HUES64 (cell line): ENCODE results near the gene SKAP2.
"Not testable (repeated sequence)": the region's sequence is repeated elsewhere in the genome, so short reads cannot be mapped to it uniquely, and the experiment has no call there.

Experiments used
- H3K27ac ChIP-seq: 2 replicates; pipeline ENCODE4 v1.7.0; 2013; ENCODE audit warnings: low read depth, low read length, inconsistent platforms
- H3K27me3 ChIP-seq: 2 replicates; pipeline ENCODE4 v1.6.1; 2013; ENCODE audit warnings: mild to moderate bottlenecking, low read length; ENCODE audit not compliant: insufficient read depth
- H3K36me3 ChIP-seq: 2 replicates; pipeline ENCODE4 v1.6.1; 2013; ENCODE audit warnings: mild to moderate bottlenecking, low read length; ENCODE audit not compliant: insufficient read depth
- H3K4me1 ChIP-seq: 2 replicates; pipeline ENCODE4 v1.6.1; 2013; ENCODE audit warnings: mild to moderate bottlenecking, low read length, moderate library complexity; ENCODE audit not compliant: insufficient read depth
- H3K4me3 ChIP-seq: 2 replicates; pipeline ENCODE4 v1.5.1; 2013; ENCODE audit warnings: mild to moderate bottlenecking, low read length, moderate library complexity
- H3K9ac ChIP-seq: 2 replicates; pipeline ENCODE4 v1.6.1; 2013; ENCODE audit warnings: mild to moderate bottlenecking, low read depth, low read length
- H3K9me3 ChIP-seq: 2 replicates; pipeline ENCODE4 v1.6.1; 2013; ENCODE audit warnings: low read depth, low read length; ENCODE audit not compliant: insufficient read depth
- WGBS: fragments of 150-250, 120-280 bp; methylation state at CpG from one replicate; pipeline ENCODE4 v1.1.7; 2013; ENCODE audit warnings: missing lambda C conversion rate; 5-methylcytosine and 5-hydroxymethylcytosine counted together

Gene SKAP2

DNA sequence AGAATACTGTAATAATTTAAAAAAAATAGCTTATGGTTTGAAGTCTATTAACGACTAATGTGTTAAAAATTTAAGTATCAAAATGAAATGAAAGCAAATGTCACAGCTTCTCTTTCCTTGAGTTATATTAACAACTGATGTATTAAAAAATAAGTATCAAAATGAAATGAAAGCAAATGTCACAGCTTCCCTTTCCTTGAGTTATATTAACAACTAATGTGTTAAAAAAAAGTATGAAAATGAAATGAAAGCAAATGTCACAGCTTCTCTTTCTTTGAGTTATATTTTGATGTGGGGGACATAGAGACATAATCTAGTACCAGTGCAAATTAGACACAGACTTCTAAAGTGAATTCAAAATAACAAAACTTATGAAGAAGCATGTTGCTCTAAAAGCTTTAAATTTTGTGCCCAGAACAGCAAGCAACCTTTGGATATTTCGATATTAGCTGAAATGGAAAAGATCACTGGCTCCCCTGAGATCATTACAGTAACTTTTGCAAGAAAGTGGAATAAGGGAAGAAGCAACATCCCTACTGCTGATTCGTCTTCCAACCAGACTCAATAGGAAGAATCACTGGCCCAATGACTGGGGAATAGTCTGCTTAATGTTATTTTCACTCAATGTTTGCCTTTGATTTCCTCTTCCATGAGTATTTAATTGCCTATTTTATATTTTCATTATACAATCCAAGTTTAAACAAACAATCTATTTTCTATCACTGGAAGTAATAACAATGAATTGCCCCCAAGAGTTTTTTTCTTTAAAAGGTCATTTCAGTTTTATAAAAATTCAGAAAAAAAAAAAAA lies 8.0 kb downstream of the SKAP2 start:
- Histone ChIP-seq H3K4me1 (peaks cover 17% of the 10 kb centered on the region), H3K36me3 (no peaks in the 10 kb centered on the region), H3K9me3 (no peaks in the 10 kb centered on the region), H3K4me3 (no peak overlapping the region), H3K9ac (no peak overlapping the region), H3K27ac (no peak overlapping the region), H3K27me3 (peaks cover 97% of the 10 kb centered on the region)
- WGBS = 69% methylated on average over 2 of the region's 3 CpGs

GRCh38 chr7:26854876-26855855 lies 9.2 kb downstream of the SKAP2 start:
- Histone ChIP-seq H3K36me3 (no peaks in the 10 kb centered on the region), H3K9ac (no peak overlapping the region), H3K9me3 (no peaks in the 10 kb centered on the region), H3K4me1 (peaks cover 17% of the 10 kb centered on the region), H3K27ac (no peak overlapping the region), H3K27me3 (peaks cover 85% of the 10 kb centered on the region), H3K4me3 (no peak overlapping the region)
- WGBS = 100% methylated on average over 1 of the region's 1 CpG

- peaks cover 73% of the 10 kb centered on the region for H3K27me3 ChIP-seq
- H3K4me1 ChIP-seq = peaks cover 17% of the 10 kb centered on the region
- no peak overlapping the region for H3K9ac ChIP-seq
- H3K27ac ChIP-seq = no peak overlapping the region
- WGBS = 61% methylated on average over 3 of the region's 4 CpGs
- H3K4me3 ChIP-seq = no peak overlapping the region
- no peaks in the 10 kb centered on the region for H3K9me3 ChIP-seq
- H3K36me3 ChIP-seq = no peaks in the 10 kb centered on the region
These were observed 10.5 kb downstream of the SKAP2 start for GRCh38 chr7:26853788-26854393.

- H3K9me3 ChIP-seq = no peaks in the 10 kb centered on the region
- H3K27me3 ChIP-seq = peaks cover 39% of the 10 kb centered on the region
- 90% methylated on average over 7 of the region's 8 CpGs for WGBS
- H3K9ac ChIP-seq = no peak overlapping the region
- H3K27ac ChIP-seq = no peak overlapping the region
- no peaks in the 10 kb centered on the region for H3K36me3 ChIP-seq
- H3K4me3 ChIP-seq = no peak overlapping the region
- no peaks in the 10 kb centered on the region for H3K4me1 ChIP-seq
These were observed 14.2 kb downstream of the SKAP2 start for GRCh38 chr7:26850193-26850651.

DNA sequence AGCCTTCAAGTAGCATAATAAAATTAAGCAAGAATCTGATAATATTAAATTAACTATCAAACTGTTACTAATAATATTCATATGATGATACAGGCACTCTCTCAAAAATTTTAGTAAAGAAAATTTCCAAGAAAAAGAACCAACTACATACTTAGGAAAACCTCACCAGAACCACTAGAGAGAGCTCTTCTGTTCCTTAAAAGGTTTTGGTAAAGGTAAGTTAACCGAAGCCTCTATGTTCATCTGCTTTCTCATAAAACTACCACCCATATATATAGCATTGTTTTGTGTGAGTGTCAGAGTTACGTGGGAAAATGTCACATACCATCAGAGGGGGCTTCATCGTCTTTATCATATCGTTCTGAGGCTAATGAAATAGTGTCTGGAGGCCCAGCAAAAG lies 20.7 kb downstream of the SKAP2 start:
- no peaks in the 10 kb centered on the region for H3K4me1 ChIP-seq

GRCh38 chr7:26842897-26843296 lies 21.5 kb downstream of the SKAP2 start:
- no peaks in the 10 kb centered on the region for H3K36me3 ChIP-seq
- H3K27me3 ChIP-seq = no peaks in the 10 kb centered on the region; the same call in 1 of the 2 replicates
- no peaks in the 10 kb centered on the region for H3K4me1 ChIP-seq
- H3K27ac ChIP-seq = no peak overlapping the region
- no peak overlapping the region for H3K4me3 ChIP-seq
- WGBS = no CpG with 5 or more reads among the region's 2 CpGs
- H3K9ac ChIP-seq = no peak overlapping the region
- no peaks in the 10 kb centered on the region for H3K9me3 ChIP-seq

More for the DNA sequence above, 20.7 kb downstream of the SKAP2 start:
- H3K9ac ChIP-seq = no peak overlapping the region
- H3K9me3 ChIP-seq = no peaks in the 10 kb centered on the region
- H3K27ac ChIP-seq = no peak overlapping the region
- peaks cover 1% of the 10 kb centered on the region for H3K27me3 ChIP-seq
- no peak overlapping the region for H3K4me3 ChIP-seq
- H3K36me3 ChIP-seq = no peaks in the 10 kb centered on the region
- 52% methylated on average over 3 of the region's 4 CpGs for WGBS

GRCh38 chr7:26841003-26841739 lies 23.2 kb downstream of the SKAP2 start:
- WGBS = 94% methylated on average over 3 of the region's 4 CpGs
- Histone ChIP-seq H3K9me3 (no peaks in the 10 kb centered on the region), H3K9ac (no peak overlapping the region), H3K36me3 (no peaks in the 10 kb centered on the region), H3K4me1 (no peaks in the 10 kb centered on the region), H3K27me3 (no peaks in the 10 kb centered on the region; the same call in 1 of the 2 replicates), H3K27ac (no peak overlapping the region), H3K4me3 (no peak overlapping the region)

DNA sequence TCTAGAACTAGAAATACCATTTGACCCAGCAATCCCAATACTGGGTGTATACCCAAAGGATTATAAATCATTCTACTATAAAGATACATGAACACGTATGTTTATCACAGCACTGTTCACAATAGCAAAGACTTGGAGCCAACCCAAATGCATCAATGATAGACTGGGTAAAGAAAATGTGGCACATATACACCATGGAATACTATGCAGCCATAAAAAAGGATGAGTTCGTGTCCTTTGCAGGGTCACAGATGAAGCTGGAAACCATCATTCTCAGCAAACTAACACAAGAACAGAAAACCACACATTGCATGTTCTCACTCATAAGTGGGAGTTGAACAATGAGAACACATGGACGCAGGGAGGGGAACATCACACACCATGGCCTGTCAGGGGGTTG lies 27.6 kb downstream of the SKAP2 start:
- not testable (repeated sequence) for H3K27ac ChIP-seq, H3K9me3 ChIP-seq, H3K4me3 ChIP-seq, H3K36me3 ChIP-seq, H3K9ac ChIP-seq, H3K4me1 ChIP-seq, H3K27me3 ChIP-seq
- 97% methylated on average over 3 of the region's 3 CpGs for WGBS

DNA sequence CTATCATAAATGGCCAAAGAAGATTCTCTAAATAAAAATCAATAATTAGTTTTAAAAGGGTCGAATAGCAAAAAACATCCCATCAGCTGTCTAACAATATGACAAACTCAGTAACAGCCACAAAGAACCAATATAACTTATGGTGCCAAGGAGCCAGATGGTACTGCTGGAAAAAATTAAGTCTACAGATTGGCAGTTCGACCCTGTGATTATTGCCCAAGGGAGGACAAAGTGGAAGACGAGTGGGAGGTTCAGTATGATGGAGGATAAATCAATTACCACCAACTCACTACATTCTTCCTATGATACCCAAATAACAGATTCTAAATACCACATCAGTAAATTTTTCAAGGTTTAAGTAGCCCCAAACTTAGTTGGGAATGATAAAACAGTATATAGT lies 49.0 kb downstream of the SKAP2 start:
- Histone ChIP-seq H3K4me3 (no peak overlapping the region), H3K9me3 (no peaks in the 10 kb centered on the region), H3K27ac (no peak overlapping the region), H3K27me3 (no peaks in the 10 kb centered on the region), H3K9ac (no peak overlapping the region), H3K4me1 (no peaks in the 10 kb centered on the region), H3K36me3 (no peaks in the 10 kb centered on the region)
- WGBS = 95% methylated on average over 2 of the region's 3 CpGs

- no peak overlapping the region for H3K4me3 ChIP-seq
- no peaks in the 10 kb centered on the region for H3K9me3 ChIP-seq
- 91% methylated on average over 2 of the region's 2 CpGs for WGBS
- no peak overlapping the region for H3K27ac ChIP-seq
- no peaks in the 10 kb centered on the region for H3K36me3 ChIP-seq
- H3K27me3 ChIP-seq = no peaks in the 10 kb centered on the region
- no peaks in the 10 kb centered on the region for H3K4me1 ChIP-seq
- H3K9ac ChIP-seq = no peak overlapping the region
These were observed 51.0 kb downstream of the SKAP2 start for GRCh38 chr7:26813432-26813831.
